ENCODE data around the gene IGDCC3. TPM values are rescaled to one million over a fixed set of nuclear protein-coding genes. Genes with fewer than 3 reads are reported as not detected.

The IGDCC3 gene
- total RNA-seq, 4 donors from 2014 or later = not detected

GRCh38 chr15:65396283-65396964 lies 18.6 kb upstream of the IGDCC3 start:
- WGBS = 51% methylated on average over 30 of the region's 34 CpGs
- peaks cover 56% of the 10 kb centered on the region for H3K27me3 ChIP-seq
- peaks cover 12% of the 10 kb centered on the region for H3K4me1 ChIP-seq
- no peak overlapping the region for H3K27ac ChIP-seq
- no peaks in the 10 kb centered on the region for H3K36me3 ChIP-seq
- no peak for TF ChIP-seq POLR2A (IDR thresholded peaks at IDR 0.05)
- H3K4me3 ChIP-seq = peak overlapping the region; percentile 28
- DNase-seq (ENCODE audit: low spot score in 2 of 2) = no peak
- H3K9me3 ChIP-seq = no peaks in the 10 kb centered on the region

GRCh38 chr15:65395567-65396202 lies 17.9 kb upstream of the IGDCC3 start:
- no peaks in the 10 kb centered on the region for H3K36me3 ChIP-seq
- TF ChIP-seq CTCF (IDR thresholded peaks at IDR 0.05) = no peak
- no peak for TF ChIP-seq EP300 (IDR thresholded peaks at IDR 0.05)
- TF ChIP-seq POLR2A (IDR thresholded peaks at IDR 0.05) = no peak
- TF ChIP-seq POLR2AphosphoS5 (IDR thresholded peaks at IDR 0.05) = no peak
- H3K4me1 ChIP-seq = peaks cover 12% of the 10 kb centered on the region
- H3K4me3 ChIP-seq = peak overlapping the region; percentile 28
- no peak overlapping the region for H3K27ac ChIP-seq
- WGBS = 34% methylated on average over 53 of the region's 72 CpGs
- no peaks in the 10 kb centered on the region for H3K9me3 ChIP-seq
- no peak for DNase-seq (ENCODE audit: low spot score in 2 of 2)
- H3K27me3 ChIP-seq = peaks cover 56% of the 10 kb centered on the region

GRCh38 chr15:65394936-65395335 lies 17.1 kb upstream of the IGDCC3 start:
- 88% methylated on average over 7 of the region's 9 CpGs for WGBS
- DNase-seq (ENCODE audit: low spot score in 2 of 2) = no peak
- Histone ChIP-seq H3K27me3 (peaks cover 56% of the 10 kb centered on the region), H3K27ac (no peak overlapping the region), H3K4me3 (no peak overlapping the region), H3K4me1 (peaks cover 12% of the 10 kb centered on the region), H3K36me3 (no peaks in the 10 kb centered on the region), H3K9me3 (no peaks in the 10 kb centered on the region)
- no peak for TF ChIP-seq CTCF (IDR thresholded peaks at IDR 0.05)
- no peak for TF ChIP-seq EP300 (IDR thresholded peaks at IDR 0.05)
- no peak for TF ChIP-seq POLR2A (IDR thresholded peaks at IDR 0.05)
- no peak for TF ChIP-seq POLR2AphosphoS5 (IDR thresholded peaks at IDR 0.05)

DNA sequence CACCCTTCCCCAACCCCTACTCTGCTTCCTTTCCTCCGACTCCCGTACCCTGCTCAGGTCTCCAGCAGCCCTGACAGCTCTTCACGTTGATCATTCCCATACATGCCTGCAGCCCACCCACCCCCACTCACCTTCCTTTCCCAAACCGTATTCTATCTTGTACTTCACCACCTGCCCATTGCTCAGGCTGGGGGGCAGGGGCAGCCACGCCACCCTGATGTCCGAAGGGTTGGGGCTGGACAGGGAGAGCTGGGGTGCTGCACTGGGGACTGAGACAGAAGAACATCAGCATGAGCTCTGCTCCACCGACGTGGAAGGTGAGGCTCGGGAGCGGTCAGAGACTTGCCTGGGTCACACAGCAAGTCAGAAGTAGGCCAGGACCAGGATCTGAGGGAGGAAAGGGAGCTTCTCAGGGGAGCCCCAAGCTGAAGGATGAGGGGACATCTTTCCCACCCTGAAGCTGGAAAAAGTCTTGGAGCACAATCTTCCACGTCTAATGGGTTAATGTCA lies 16.5 kb upstream of the IGDCC3 start:
- peaks cover 56% of the 10 kb centered on the region for H3K27me3 ChIP-seq
- no peaks in the 10 kb centered on the region for H3K36me3 ChIP-seq
- DNase-seq (ENCODE audit: low spot score in 2 of 2) = no peak
- WGBS = 83% methylated on average over 11 of the region's 11 CpGs
- H3K4me3 ChIP-seq = no peak overlapping the region
- TF ChIP-seq POLR2AphosphoS5 (IDR thresholded peaks at IDR 0.05) (no peak), POLR2A (IDR thresholded peaks at IDR 0.05) (no peak), CTCF (IDR thresholded peaks at IDR 0.05) (no peak), EP300 (IDR thresholded peaks at IDR 0.05) (no peak)
- H3K27ac ChIP-seq = no peak overlapping the region
- peaks cover 12% of the 10 kb centered on the region for H3K4me1 ChIP-seq
- H3K9me3 ChIP-seq = no peaks in the 10 kb centered on the region

- 72% methylated on average over 8 of the region's 8 CpGs for WGBS
- no peaks in the 10 kb centered on the region for H3K36me3 ChIP-seq
- no peak for DNase-seq (ENCODE audit: low spot score in 2 of 2)
- H3K4me3 ChIP-seq = no peak overlapping the region
- TF ChIP-seq POLR2A (IDR thresholded peaks at IDR 0.05) (no peak), CTCF (IDR thresholded peaks at IDR 0.05) (no peak), POLR2AphosphoS5 (IDR thresholded peaks at IDR 0.05) (no peak), EP300 (IDR thresholded peaks at IDR 0.05) (no peak)
- H3K27me3 ChIP-seq = peaks cover 51% of the 10 kb centered on the region
- H3K27ac ChIP-seq = no peak overlapping the region
- H3K9me3 ChIP-seq = no peaks in the 10 kb centered on the region
- peaks cover 12% of the 10 kb centered on the region for H3K4me1 ChIP-seq
Measured at GRCh38 chr15:65393557-65393956, 15.8 kb upstream of the IGDCC3 start.

All from suprapubic skin (tissue), 4 donors.